ENCODE data around the gene PCSK7. TPM values are rescaled to one million over a fixed set of nuclear protein-coding genes. Genes with fewer than 3 reads are reported as not detected.

The PCSK7 gene
- total and polyA plus RNA-seq, 2 donors (not counting 3 experiments of a cell fraction or from before 2014, with no cell fraction given), result 40.8 to 72.7 TPM

- CTCF ChIA-PET, result no interaction called here
- no peak for DNase-seq (ENCODE audit: low read depth, low spot score)
- no peaks in the 10 kb centered on the region for H3K27me3 ChIP-seq (ENCODE audit: control insufficient read depth in 2 of 2, insufficient read depth in 2 of 2, low read length in 2 of 2)
- H3K27ac ChIP-seq (ENCODE audit: insufficient read depth, low read depth, low read length), result no peak overlapping the region
- intact Hi-C loops (cut with micrococcal nuclease), result no loop called here
- BruUV-seq (replicated peaks), result no TSS peak
- POLR2A ChIA-PET, result no interaction called here
- no peak for FAIRE-seq
- no peaks in the 10 kb centered on the region for H3K9me3 ChIP-seq (replicated peaks; ENCODE audit: control insufficient read depth, insufficient read depth, low read length)
- H3K4me2 ChIP-seq (ENCODE audit: insufficient read depth, low read length), result no peak overlapping the region
- H2AFZ ChIP-seq (ENCODE audit: low read depth, low read length), result no peak overlapping the region
- H3K4me3 ChIP-seq (replicated peaks in 1 of 3; ENCODE audit: insufficient read depth in 1 of 3, low read depth in 1 of 3, low read length in 3 of 3), result no peak overlapping the region
- no peaks in the 10 kb centered on the region for H4K20me1 ChIP-seq (replicated peaks; ENCODE audit: control insufficient read depth, extremely low read depth, insufficient read depth, low read length)
- dilution Hi-C loops (cut with MboI; ENCODE audit: extremely low pct_ligation_motif_present, low sequenced_read_pairs), result no loop called here
- no peak overlapping the region for H3K9ac ChIP-seq (replicated peaks; ENCODE audit: extremely low read depth, insufficient read depth, low read length)
- H3K36me3 ChIP-seq (ENCODE audit: control insufficient read depth in 2 of 2, extremely low read depth in 1 of 2, insufficient read depth in 2 of 2, low read length in 2 of 2), result peaks cover 0 to 4% of the 10 kb centered on the region in 2 experiments
- TF ChIP-seq GATA2 (IDR thresholded peaks at IDR 0.05; ENCODE audit: insufficient read depth, insufficient read length, low read depth, low read length) (no peak), MYC (IDR thresholded peaks at IDR 0.05; ENCODE audit: low read depth, low read length) (no peak), FOS (IDR thresholded peaks at IDR 0.05; ENCODE audit: borderline replicate concordance, insufficient read depth, low read length) (no peak), JUN (IDR thresholded peaks at IDR 0.05; ENCODE audit: borderline replicate concordance, insufficient read depth, insufficient read length, low read depth) (no peak), POLR2AphosphoS5 (IDR thresholded peaks at IDR 0.05; ENCODE audit: insufficient read depth, low read depth, low read length) (no peak), POLR2A (IDR thresholded peaks at IDR 0.05; ENCODE audit: low read depth, low read length) (no peak), CTCF (IDR thresholded peaks at IDR 0.05; ENCODE audit: extremely low read depth in 1 of 2, insufficient read depth in 1 of 2, low read depth in 1 of 2, low read length in 2 of 2) (no peak), MAX (IDR thresholded peaks at IDR 0.05; ENCODE audit: insufficient read depth, insufficient read length) (no peak), EZH2 (IDR thresholded peaks at IDR 0.05; ENCODE audit: borderline replicate concordance, low read depth, low read length, severe bottlenecking) (no peak)
- H3K79me2 ChIP-seq (ENCODE audit: control insufficient read depth, insufficient read depth, low read length), result no peaks in the 10 kb centered on the region
- H3K9me1 ChIP-seq (replicated peaks; ENCODE audit: control insufficient read depth, extremely low read depth, insufficient read depth, low read length), result no peaks in the 10 kb centered on the region
- peaks cover 9% of the 10 kb centered on the region for H3K4me1 ChIP-seq (ENCODE audit: control insufficient read depth, extremely low read depth, insufficient read depth, low read length)
These were observed 28.8 kb downstream of the PCSK7 start for GRCh38 chr11:117203069-117203407.
